Measurements from ENCODE around the gene ODF4.

DNA sequence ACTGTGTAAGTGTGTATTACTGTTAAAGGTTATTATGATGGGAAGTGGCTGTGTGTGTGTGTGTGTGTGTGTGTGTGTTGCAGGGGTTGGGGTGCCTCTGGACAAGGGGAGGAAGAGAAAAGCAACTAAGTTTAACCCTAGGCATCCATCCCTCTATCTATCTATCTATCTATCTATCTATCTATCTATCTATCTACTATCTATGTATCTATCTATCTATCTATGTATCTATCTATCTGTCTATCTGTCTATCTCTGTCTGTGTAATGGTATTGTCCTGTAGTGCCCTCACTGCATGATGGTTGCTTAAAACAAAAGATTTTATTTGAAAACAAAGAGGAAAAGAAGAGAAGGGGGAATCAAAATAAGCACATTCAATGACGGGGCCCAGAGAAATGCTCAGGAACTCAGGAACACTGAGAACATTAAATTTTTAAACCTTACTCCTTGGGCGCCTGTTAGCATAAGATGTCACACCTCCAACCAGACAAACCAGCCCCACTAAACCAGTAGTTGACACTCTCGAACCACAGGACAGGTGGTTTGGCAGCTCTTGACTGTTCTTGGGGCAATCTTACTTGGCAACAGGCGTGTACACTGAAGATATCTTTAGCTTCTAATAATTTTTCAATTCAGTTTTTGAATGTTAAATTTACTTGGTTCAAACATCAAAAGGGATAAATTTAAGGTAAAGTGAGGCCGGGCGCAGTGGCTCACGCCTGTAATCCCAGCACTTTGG is 48.4 kb downstream of the ODF4 start:
- TF ChIP-seq CTCF (IDR thresholded peaks at IDR 0.05; ENCODE audit: insufficient read depth, low read length, poor library complexity, severe bottlenecking): no peak
- no peak for TF ChIP-seq EZH2phosphoT487 (conservative IDR thresholded peaks at IDR 0.05; ENCODE audit: low read length)
